WERI-Rb-1 (cell line): ENCODE measurements around the gene FAM136A.

Source experiments
- DNase-seq: peaks from one replicate; pipeline ENCODE4 v3.0.0-alpha.2; 2020
- H3K27ac ChIP-seq: fragments of 250-450 bp; sonication (Bioruptor Pico); 2 replicates; pipeline ENCODE4 v1.5.1; 2020; ENCODE audit warnings: mild to moderate bottlenecking, moderate library complexity
- H3K27me3 ChIP-seq: fragments of 250-450 bp; sonication (Bioruptor Pico); 2 replicates; pipeline ENCODE4 v1.5.1; 2021; ENCODE audit warnings: mild to moderate bottlenecking, low read depth, moderate library complexity; ENCODE audit not compliant: insufficient read depth, severe bottlenecking
- H3K36me3 ChIP-seq: fragments of 250-450 bp; sonication (Bioruptor Pico); 2 replicates; pipeline ENCODE4 v1.5.1; 2020; ENCODE audit warnings: mild to moderate bottlenecking, moderate library complexity
- H3K4me3 ChIP-seq: 2 replicates; pipeline ENCODE4 v1.5.1; 2011; ENCODE audit warnings: low read depth, mild to moderate bottlenecking, control low read depth, low read length
- H3K9me3 ChIP-seq: fragments of 250-450 bp; sonication (Bioruptor Pico); 2 replicates; pipeline ENCODE4 v1.5.1; 2021; ENCODE audit warnings: mild to moderate bottlenecking, moderate library complexity; ENCODE audit not compliant: severe bottlenecking
- CTCF ChIP-seq: IDR thresholded peaks from 2 replicates; pipeline ENCODE4 v1.5.1; 2011; ENCODE audit warnings: low read depth, mild to moderate bottlenecking, control low read depth, inconsistent platforms, low read length

The FAM136A gene

GRCh38 chr2:70301344-70302194, at the start of gene FAM136A:
FAM136A (minus strand) TSS chr2:70302067; CDS start chr2:70302011, 56 bp downstream.
- Histone ChIP-seq H3K27me3 (no peaks in the 10 kb centered on the region), H3K27ac (peak within 1 kb of the TSS; percentile 88), H3K9me3 (peaks cover 7% of the 10 kb centered on the region), H3K36me3 (peaks cover 39% of the 10 kb centered on the region), H3K4me3 (peak within 1 kb of the TSS; percentile 57)
- TF ChIP-seq CTCF = peak; percentile 92
- DNase-seq = peak; percentile 96

DNA sequence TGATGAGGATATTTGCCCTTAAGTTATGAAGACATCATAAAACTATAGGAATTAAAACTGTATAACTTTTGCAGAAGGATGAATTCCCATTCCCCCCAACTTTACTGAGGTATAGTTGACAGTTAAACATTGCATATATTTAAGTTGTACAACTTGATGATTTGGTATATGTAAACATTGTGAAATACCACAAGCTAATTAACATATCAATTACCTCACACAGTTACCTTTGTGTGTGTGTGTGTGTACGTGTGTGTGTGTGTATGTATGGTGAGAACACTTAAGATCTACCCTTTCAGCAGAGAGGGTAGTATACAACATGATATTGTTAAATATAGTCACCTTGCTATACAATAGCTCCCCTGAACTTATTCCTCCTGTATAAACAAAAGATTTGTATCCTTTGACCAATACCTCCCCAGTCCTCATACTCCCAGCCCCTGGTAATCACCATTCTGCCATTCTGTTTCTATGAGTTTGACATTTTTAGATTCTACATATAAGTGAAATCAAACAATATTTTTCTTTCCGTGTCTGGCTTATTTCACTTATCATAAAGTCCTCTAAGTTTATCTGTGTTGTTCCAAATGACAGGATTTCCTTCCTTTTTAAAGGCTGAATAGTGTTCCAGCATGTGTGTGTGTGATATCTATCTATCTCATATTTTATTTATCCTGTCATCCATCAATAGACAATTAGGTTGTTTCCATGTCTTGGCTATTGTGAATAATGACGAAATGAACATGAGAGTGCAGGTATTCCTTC, 48.2 kb upstream of the FAM136A start:
- no peak for TF ChIP-seq CTCF
- H3K27me3 ChIP-seq = no peaks in the 10 kb centered on the region
- H3K4me3 ChIP-seq = no peak overlapping the region
- no peaks in the 10 kb centered on the region for H3K36me3 ChIP-seq
- DNase-seq = no peak
- H3K27ac ChIP-seq = no peak overlapping the region
- H3K9me3 ChIP-seq = no peaks in the 10 kb centered on the region

DNA sequence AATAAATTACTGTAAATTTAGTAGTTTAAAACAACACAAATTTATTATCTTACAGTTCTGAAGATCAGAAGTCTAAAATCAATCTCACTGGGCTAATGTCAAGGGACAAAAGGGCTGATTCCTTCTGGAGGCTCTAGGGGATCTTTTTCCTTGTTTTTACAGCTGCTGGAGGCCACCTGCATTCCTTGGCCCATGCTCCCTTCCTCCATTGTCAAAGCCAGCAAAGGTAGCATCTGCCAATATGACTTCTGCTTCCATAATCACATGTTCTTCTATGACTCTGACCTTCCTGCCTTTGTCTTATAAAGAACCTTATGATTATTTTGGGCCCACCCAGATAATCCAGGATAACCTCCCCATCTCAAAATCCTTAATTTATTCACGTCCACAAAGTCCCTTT, 46.0 kb upstream of the FAM136A start:
- no peak for TF ChIP-seq CTCF
- Histone ChIP-seq H3K9me3 (no peaks in the 10 kb centered on the region), H3K36me3 (no peaks in the 10 kb centered on the region), H3K4me3 (no peak overlapping the region), H3K27me3 (peaks cover 3% of the 10 kb centered on the region), H3K27ac (no peak overlapping the region)
- no peak for DNase-seq

DNA sequence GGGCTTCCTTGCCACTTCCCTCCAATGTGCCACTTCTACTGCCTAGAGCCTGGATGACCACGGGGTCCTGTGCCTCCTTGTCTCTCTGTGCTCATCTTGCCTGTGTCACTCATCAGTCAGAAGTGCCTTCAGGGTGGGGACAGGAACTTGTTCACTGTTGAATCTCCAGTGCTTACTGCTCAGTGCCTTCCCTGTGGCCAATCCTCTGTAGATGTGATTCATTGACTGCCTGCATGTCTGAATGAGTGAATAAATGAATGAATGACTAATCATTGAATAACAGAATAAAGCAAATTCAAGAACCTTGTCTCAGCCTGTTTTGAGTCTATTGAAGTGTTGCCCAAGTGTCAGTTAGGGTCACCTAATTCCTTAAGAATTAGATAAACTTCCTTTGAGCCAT, 42.3 kb upstream of the FAM136A start:
- peaks cover 3% of the 10 kb centered on the region for H3K27me3 ChIP-seq
- H3K9me3 ChIP-seq = no peaks in the 10 kb centered on the region
- no peak for DNase-seq
- no peaks in the 10 kb centered on the region for H3K36me3 ChIP-seq
- H3K4me3 ChIP-seq = no peak overlapping the region
- no peak overlapping the region for H3K27ac ChIP-seq
- TF ChIP-seq CTCF = no peak

DNA sequence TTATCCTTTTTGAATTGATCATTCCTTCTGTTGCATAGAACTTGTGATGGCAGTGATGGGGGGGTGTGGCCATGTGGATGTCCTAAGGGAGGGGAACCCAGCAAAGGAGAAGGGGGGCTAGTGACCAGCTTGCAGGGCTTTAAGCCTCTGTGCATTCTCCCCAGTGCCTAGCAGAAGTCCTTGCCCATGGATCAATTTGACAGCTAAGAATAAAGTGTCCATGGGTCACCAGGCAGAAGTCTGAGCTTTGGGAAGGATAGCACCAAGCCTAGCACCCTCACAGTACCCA, 39.6 kb upstream of the FAM136A start:
- H3K36me3 ChIP-seq = no peaks in the 10 kb centered on the region
- no peak for TF ChIP-seq CTCF
- peaks cover 3% of the 10 kb centered on the region for H3K27me3 ChIP-seq
- no peaks in the 10 kb centered on the region for H3K9me3 ChIP-seq
- H3K4me3 ChIP-seq = no peak overlapping the region
- no peak for DNase-seq
- H3K27ac ChIP-seq = no peak overlapping the region
